Dermis microvascular lymphatic vessel endothelial cell (primary cell): Measurements from ENCODE around the gene PSMA4. TPM values are rescaled to one million over a fixed set of nuclear protein-coding genes. Genes with fewer than 3 reads are reported as not detected.
"Not testable (repeated sequence)": the region's sequence is repeated elsewhere in the genome, so short reads cannot be mapped to it uniquely, and the experiment has no call there.

Source experiments
- DNase-seq, 2 donors: peaks; one replicate each; pipeline versions ENCODE4 v3.0.0 to v3.0.0-alpha.2; 2010; ENCODE audit warnings: low read depth in 2 of 2
- total RNA-seq: library from RNA; depleted of rRNA; stranded (reverse); fragments of >200 nt; gene quantifications from 2 replicates; pipeline ENCODE4 v1.2.1, GENCODE V29; 2014

PSMA4 gene
- total RNA-seq = 192 and 213 TPM in 2 replicates

- DNase-seq = peak; percentile 70 to 91
Measured at GRCh38 chr15:78540141-78540870, at the start of gene PSMA4. TSS of gene PSMA4 (plus strand) at chr15:78540444. CDS start at chr15:78541928, 1,484 bp downstream.

DNA sequence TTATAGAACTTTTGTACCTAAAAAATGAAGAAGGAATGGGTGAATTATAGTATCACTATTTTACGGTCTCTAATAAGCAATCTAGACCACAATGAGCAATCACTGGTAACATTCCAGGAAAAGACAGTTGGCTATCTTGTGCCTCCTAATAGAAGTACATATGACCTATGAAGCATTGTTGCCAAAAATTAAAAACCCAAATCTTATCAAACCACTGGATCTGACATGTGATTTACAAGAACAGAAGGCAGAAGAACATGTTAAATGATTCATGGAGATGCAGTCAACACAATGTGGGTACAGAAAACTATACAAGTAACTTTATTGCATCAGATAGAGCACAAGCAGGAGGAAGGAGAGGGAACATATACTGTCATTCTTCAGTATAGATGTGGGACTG lies 47.4 kb upstream of the PSMA4 start:
- no peak for DNase-seq

DNA sequence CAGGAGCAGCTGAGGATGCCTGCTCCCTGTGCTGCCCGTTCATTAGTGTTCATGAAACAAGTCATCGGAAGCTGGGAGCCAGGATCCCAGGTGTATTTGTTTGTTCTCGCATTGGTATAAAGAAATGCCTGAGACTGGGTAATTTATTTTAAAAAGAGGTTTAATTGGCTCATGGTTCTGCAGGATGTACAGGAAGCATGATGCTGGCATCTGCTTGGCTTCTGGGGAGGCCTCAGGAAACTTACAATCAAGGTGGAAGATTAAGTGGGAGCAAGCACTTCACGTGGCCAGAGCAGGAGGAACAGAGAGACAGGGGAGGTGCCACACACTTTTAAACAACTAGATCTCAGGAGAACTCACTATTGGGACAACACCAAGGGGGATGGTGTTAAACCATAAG lies 38.4 kb upstream of the PSMA4 start:
- no peak for DNase-seq

GRCh38 chr15:78502641-78503040 lies 37.6 kb upstream of the PSMA4 start:
- DNase-seq = no peak

DNA sequence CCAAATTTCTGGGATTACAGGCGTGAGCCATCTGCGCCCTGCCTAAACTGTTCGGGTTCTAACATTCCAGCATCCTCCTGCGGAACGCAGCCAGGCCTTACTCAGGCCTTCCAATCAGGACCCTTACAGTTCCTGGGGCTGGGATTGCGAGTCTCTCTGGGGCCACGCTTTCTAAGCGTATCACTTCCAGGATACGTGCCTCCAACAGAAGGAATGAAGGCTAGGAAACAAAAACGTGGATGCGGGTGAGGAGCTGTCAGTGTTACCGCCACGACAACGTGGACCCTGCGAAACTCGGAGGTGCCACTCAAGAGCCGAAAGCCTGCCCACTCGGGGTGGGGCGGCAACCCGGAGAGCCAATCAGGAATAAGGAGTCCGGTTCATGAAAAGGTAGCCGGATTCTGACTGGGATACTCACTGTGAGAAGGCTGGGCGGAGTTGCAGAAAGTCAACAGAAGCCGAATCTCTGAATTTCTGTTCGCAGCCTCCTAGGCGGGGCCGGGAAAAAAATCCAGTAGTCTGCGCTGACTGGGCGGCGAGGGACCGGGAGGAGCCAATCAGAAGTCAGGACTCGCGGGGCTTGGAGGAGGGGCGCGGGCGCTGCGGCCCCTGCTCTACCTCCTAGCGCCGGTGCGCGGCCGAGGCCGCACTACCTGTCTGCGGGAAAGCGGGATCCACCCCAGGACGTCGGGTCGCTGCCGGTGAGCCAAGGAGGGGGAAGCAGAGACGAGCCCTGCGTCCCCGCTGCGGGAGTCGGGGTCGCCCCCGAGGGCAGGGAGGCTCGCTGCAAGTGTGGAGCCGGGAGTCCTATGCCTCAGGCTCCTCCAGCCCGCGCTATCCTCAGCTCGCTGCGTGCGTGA lies 33.0 kb upstream of the PSMA4 start, which contains the start of gene HYKK:
HYKK (plus strand) TSS at position 607 of the 860 bp plus-strand sequence. CDS start 5,512 bp downstream, outside the sequence.
- peak; percentile 94 to 97 for DNase-seq

GRCh38 chr15:78507831-78508160 lies 32.4 kb upstream of the PSMA4 start:
- no peak for DNase-seq

DNA sequence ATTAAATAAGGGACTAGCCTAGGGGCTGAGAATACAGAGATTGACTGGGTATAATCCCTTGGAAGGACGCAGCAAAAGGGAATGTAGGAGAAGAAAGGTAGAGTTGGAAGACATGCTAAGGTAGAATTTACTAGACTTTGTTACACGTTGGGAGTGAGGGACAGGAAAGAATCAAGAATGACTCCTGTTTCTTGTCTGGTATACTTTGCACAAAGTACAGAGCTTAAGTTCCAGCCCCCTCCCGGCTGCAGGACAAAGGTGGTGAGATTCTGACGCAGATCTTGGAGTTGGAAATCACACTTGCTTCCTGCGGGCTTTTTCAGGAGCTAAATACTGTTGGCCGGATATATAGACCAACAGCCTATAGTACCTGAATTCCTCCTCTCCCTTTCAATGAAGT lies 32.0 kb upstream of the PSMA4 start:
- DNase-seq = no peak

DNA sequence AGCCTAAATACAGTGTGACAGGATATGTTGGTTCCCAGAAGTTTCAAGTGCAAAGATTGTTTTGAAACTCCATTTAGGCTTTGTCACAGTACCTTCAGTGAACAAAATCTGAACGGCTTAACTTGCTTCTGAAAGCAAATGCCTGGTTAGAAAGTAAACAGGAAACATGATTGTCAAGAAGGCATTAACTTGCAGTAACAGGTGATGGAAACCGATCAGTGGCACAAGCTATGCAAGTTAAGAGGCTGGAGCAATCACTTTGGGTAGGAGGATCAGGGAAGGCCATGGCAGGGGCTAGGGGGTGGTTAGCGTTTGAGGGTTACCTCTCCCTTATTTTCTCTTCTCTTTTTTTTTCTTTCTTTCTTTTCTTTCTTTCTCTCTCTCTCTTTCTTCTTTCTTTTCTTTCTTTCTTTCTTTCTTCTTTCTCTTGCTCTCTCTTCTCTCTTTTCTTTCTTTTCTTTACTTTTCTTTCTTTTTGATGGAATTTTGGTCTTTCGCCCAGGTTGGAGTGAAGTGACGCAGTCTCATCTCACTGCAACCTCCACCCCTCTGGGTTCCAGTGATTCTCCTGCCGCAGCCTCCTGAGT lies 30.4 kb upstream of the PSMA4 start:
- no peak for DNase-seq

DNA sequence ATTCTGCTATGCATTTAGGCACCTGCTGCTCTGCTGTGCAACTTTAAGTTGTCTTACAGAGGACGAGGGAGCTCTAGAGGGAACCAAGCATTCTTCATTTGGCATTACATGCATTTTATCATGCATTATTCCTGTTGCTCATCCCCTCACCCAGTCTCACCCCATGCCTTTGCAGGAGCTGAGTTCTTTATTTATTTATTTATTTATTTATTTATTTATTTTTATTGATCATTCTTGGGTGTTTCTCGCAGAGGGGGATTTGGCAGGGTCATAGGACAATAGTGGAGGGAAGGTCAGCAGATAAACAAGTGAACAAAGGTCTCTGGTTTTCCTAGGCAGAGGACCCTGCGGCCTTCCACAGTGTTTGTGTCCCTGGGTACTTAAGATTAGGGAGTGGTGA lies 20.2 kb upstream of the PSMA4 start:
- not testable (repeated sequence) for DNase-seq

DNA sequence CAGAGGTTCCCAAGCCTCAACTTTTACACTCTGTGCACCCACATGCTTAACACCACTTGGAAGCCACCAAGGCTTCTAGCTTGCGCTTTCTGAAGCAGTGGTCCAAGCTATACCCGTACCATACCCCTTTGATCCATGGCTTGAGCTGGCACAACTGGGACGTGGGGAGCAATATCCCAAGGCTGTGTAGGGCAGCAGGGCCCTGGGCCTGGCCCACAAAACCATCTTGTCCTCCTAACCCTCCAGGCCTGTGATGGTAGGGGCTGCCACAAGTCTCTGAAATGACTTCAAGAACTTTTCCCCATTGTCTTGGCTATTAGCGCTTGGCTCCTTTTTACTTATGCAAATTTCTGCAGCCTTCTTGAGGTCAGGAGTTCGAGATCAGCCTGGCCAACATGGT lies 16.0 kb upstream of the PSMA4 start:
- DNase-seq = no peak

DNA sequence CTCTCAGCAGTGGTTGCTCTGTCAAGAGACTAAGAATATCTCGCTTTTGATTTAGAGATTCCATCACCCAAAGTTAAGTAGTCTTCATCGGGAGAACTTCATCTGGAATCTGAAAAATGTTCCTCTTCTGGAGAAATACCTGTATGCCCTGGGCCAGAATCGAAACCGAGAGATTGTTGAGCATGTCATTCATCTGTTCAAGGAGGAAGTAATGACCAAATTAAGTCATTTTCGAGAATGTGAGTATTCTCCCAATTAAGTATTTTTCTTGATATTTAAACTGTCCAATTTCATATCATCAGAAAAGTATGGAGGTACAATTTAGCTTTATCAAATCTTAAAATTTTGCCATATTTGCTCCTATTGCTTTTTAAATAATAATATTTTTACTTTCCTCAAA lies 12.9 kb upstream of the PSMA4 start:
- no peak for DNase-seq

GRCh38 chr15:78533331-78533730 lies 6.9 kb upstream of the PSMA4 start:
- no peak for DNase-seq

- DNase-seq = no peak
Measured at GRCh38 chr15:78536134-78536533, 4.1 kb upstream of the PSMA4 start.

GRCh38 chr15:78537266-78537905 lies 2.9 kb upstream of the PSMA4 start:
- no peak for DNase-seq

- no peak for DNase-seq
Measured at GRCh38 chr15:78538358-78538757, 1.9 kb upstream of the PSMA4 start.

DNA sequence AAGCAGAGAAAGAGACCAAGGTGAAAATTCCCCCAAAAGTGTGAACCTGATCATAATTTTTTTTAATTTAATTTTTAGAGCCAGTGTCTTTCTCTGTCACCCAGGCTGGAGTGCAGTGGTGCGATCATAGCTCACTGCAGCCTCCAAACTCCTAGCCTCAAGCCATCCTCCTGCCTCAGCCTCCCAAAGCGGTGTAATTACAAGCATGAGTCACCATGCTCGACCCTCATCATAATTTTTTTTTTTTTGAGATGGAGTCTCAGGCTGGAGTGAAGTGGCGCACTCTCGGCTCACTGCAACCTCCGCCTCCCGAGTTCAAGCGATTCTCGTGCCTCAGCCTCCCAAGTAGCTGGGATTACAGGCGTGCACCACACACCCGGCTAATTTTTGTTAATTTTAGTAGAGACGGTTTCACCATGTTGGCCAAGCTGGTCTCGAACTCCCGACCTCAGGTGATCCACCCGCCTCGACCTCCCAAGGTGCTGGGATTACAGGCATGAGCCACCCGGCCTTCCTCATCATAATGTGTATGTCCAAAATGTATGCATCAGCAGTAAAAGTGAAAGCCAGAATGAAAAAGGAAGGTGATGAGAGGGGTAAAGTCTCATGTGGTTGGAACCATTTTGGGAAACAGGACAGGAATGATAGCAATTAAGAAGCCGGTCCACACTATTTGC lies 642 bp upstream of the PSMA4 start:
- DNase-seq = peak; percentile 2 to 17

GRCh38 chr15:78540871-78541743 lies 863 bp downstream of the PSMA4 start:
- peak in 1 of 2 donors; percentile 4 for DNase-seq

DNA sequence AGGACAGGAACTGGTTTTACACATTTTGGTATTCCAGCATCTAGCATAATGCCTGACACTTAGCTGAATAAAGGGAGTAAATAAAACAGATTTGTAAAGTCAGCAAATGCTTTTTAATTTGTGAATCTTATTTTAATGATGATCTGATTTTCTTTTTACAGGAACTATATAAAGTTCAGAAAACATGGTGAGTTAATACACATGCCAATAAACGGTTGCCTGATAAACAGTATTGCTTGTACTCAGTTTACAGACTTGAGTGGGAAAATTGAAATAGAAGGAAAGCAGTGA lies 1.4 kb downstream of the PSMA4 start:
- no peak for DNase-seq

DNA sequence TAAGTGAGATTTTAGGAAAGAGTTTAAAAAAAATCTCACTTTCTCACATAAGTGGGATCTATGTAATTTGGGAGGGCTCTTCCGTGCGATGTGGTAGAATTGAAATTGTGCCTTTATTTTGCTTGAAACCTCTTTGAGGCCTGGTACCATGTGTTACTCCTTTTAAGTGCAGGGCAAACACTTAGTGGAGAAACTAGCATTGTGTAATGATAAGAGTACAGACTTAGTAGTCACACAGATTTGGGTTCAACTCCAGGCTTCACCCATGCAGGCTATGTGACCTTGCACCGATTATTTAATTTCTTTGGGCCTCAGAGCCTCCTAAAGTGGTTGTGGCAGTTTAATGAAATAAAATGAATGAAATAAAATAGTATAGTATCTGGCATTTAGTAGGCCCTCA lies 2.4 kb downstream of the PSMA4 start:
- DNase-seq = no peak

DNA sequence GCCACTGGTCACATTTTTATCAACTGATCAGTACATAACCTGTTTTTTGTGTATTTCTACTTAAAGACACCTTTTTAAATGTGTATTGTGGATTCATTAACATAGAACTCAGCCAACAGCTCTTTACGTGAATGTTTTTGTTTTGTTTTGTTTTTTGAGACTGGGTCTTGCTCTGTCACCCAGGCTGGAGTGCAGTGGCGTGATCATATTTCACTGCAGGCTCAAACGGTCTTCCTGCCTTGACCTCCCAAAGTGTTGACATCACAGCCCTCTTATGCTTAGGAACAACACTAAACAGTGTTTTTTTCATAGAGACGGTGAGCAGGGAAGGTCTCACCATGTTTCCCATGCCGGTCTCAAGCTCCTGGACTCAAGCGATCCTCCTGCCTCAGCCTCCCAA lies 9.9 kb downstream of the PSMA4 start:
- no peak for DNase-seq

- DNase-seq = no peak
Measured at GRCh38 chr15:78550815-78551214, 10.6 kb downstream of the PSMA4 start.
